Stimulated activated naive CD4-positive, alpha-beta T cell treated with Interleukin-2 at 50 U/mL for 16 hours (primary cell): Measurements from ENCODE around the gene SPATS2L.

Source experiments
- DNase-seq: peaks from one replicate; lab custom pipeline; 2025; lab: John Stamatoyannopoulos, UW

SPATS2L gene

GRCh38 chr2:200297100-200297499 is 9.4 kb upstream of the SPATS2L start:
- no peak for DNase-seq

DNA sequence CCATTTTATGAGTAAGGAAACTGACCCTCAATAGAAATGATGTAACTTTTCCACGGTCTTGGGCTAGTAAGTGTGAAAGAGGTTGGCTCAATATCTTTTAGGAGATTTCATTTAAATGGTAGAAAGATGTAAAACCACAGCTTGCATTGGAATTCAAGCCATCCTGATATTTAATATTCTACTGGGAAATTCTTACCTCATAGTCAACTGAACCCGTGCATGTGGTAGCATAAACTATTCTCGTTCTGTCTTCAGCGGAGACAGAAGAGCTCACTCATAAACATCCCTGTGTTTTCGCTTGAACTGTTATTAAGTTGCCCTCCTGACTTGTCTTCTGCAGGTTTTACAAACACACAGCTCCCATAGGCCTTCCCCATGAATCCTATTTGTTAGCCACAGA is 8.5 kb upstream of the SPATS2L start:
- DNase-seq, result no peak

DNA sequence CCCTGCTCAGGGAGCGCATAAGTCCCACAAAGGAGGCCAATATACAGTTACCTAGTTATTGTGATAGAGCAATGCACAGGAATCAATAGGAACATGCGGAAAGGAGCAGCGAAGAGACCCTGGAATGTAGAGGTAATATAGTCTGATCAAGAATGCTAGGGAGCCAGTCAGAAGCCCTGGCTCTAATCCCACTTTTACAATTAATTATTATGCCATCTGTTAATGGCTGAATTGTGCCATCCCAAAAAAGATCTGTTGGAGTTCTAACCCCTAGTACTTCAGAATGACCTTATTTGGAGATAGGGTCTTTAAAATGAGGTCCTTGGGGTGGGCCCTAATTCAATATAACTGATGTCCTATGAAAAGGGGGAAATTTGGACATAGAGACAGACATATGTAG is 7.7 kb upstream of the SPATS2L start:
- DNase-seq, result no peak

DNA sequence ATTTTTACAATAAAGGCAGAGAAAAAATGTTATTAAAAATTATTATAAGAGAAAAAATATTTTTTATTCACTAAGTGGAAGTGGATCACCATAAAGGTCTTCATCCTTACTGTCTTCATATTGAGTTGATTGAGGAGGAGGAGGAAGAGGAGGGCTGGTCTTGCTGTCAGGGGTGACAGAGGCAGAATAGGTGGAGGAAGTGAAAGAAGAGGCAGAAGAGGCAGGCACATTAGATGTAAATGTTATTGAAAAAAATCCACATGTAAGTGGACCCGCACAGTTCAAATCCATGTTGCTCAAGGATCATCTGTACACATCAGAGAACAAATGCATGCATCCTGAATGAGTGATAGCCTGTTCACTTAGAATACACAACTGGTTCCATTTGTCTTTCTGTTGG is 6.4 kb upstream of the SPATS2L start:
- DNase-seq, result no peak

- DNase-seq, result no peak
These were observed 5.7 kb upstream of the SPATS2L start for GRCh38 chr2:200300638-200301314.

GRCh38 chr2:200301953-200302858 is 4.3 kb upstream of the SPATS2L start:
- no peak for DNase-seq

DNA sequence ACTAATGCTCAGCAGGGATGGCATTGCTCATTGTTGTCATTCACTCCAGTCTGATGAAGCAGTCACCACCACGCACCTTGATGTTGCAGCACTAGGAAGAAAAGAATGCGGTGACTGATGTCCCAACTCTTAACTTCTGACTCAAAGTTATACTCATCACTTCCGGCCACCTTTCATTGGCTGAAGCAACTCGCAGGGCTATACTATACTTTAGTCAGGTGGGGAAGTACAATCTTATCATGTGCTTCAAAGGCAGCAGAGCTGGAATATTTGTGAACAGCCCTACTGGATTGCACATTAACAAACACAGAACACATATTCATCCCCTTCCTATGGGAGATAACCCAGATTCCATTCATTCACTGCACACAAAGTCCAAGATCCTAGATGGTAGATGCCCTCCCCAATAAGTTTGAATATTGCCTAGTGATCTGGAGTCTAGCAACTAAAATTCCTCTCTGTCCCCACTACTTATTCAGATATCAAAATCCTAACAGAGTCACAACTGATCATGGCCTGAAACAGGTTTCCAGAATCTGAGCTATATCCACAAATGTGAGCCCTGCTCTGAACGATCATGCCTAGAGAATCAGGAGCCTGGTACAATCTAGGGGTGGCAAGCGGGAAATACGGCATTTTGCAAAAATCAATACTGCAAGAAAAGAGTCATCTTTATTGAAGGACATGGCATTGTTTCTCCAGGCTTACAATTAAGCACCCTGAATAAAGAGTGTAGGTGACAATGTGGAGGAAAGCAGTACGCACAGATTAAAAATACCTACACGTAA is 3.4 kb upstream of the SPATS2L start:
- no peak for DNase-seq

GRCh38 chr2:200305797-200306195 is 697 bp upstream of the SPATS2L start:
- DNase-seq, result no peak

DNA sequence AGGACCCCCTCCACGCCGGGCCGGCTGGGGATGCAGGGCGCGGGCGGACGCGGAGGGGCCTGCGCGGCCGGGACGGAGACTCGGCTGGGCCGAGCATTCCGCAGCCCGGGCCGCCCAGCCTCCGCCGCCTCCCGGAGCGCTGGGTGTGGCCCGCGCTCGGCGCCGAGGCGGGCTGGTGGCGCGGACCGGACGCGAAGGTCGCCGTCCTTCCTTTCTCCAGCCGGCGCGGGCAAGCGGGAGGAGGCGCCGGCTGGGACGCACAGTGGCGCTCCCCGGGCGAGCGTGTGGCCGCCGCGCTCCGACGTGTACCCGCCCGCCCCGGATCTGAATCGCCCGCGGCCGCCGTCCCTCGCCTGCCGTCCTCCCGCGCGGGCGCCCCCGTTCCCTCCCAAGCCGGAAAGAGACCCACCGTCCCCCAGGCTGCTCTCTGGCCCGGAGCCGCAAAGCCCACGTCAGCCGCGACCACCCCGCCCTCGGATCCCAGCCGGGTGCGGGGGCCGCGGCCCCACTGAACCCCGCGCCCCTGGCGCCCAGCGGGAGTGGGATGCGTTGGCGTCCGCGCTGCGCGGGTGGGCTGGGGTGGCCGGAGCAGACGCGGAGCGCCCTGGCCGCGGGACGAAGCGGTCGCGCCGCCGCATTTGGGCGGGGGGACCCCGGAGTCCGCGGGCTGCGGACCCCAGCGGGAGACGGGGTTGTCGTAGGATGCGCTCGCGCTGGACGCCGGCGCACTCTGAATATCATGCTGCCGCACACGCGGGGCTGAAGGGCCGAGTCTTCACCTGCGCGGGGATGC is 634 bp downstream of the SPATS2L start:
- no peak for DNase-seq

DNA sequence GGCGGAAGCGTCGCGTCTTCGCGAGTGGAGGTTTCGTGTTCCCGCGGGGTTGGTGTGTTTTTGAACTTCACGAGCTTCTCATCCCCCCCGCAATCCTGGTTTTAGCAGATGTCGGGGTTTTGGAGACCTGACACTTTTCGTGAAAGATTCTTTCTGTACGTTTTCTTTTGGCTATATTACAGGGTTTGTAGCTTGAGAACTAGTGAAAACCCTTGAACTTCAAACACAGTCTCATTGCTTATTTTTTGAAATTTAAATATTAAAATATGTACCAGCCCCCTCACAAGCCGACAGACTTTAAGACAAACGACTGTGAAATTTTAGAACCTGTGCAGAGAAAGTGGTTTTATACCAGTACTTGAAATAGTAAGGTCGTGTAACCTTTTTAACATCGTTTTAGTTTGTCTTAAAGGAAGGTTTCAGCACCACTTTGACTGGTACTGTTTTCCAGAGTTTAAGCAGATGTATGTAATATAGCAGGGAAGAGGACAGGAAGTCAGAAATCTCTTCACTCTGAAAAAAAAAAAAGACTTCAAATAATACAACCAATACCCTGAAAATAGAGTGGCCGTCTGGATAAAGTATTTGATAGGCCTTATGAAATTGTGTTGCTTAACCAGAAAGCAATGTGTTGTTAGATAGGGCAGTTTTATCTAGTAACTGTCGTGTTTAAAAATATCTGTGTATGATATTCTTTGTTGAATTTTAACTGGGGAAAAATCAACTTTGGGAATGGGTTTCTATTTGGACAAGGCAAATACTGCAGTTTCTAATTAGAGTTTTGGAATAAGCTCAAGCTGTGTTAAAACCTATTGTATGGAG is 1.4 kb downstream of the SPATS2L start:
- no peak for DNase-seq

DNA sequence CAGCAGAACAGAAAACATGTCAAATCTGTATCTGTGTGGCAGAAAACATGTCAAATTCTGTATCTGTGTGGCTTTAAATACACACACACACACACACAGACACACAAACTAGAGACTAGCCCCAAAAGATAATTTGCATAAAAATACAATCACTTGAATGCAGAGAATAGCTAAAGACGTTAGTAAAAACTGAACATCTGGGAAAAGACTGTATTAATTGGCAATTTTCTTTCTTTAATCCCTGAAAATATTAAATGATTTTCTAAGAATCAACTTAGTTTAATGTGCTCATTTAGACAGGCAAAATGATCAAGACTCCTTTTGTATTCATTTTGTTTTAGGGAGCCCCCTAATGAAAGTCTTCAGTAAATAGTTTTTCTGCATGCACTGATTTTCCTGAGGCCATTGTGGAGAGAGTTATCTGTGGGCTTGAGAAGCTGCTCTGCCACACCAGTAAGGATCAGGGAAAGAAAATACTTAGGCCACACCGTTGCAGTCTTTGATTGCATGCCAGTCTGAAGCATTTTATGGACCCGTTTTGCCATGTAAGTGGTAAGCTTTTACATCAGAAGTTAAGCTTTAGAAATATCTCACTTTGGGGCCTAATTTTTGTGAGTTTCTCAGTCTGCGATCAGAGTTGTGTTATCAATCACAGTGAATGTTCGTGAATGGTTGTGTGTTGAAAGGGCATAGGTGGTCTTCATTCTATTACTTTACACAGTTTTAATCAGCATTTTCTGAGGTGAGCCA is 2.2 kb downstream of the SPATS2L start:
- DNase-seq, result no peak

GRCh38 chr2:200309296-200310049 is 3.0 kb downstream of the SPATS2L start:
- DNase-seq, result no peak

GRCh38 chr2:200310545-200310971 is 4.1 kb downstream of the SPATS2L start:
- no peak for DNase-seq

DNA sequence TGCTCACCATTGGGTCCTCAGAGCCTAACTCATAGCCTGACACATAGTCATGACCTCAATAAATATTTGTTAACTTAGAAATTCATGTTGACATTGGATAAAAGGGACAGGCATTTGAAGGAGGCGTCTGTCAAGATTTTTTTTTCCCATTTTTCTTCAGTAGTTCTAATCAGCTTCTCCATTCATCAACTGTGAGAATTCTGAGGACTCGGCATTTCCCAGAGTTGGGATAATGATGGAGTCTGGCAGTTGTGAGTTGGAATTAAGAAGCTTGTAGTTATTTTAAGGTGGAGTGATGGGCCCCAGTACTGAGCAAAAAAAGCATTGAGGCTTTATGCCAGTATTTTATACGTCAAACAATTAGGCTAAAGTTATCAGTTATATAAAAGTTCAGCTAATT is 4.6 kb downstream of the SPATS2L start:
- no peak for DNase-seq

- no peak for DNase-seq
These were observed 8.6 kb downstream of the SPATS2L start for GRCh38 chr2:200314976-200315567.

DNA sequence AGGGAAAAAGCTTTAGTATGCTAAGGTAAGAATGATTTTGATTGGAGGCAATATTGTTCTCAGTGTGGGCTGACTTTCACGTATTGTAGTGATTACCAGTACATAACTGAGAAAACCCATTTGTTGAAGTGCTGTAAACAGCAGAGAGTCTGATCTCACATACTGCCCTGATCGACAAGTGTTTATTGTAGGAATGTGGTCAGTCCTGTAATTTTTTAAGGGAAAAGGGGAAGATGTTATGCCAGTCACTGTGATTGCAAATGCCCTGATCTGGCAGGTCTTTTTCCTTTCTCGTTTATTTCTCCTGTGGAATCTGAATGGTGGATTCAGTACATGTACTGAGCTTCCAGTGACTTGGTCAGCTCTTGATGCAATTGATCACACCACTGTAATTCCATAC is 11.5 kb downstream of the SPATS2L start:
- DNase-seq, result no peak

- DNase-seq, result no peak
These were observed 12.5 kb downstream of the SPATS2L start for GRCh38 chr2:200318940-200319435.

DNA sequence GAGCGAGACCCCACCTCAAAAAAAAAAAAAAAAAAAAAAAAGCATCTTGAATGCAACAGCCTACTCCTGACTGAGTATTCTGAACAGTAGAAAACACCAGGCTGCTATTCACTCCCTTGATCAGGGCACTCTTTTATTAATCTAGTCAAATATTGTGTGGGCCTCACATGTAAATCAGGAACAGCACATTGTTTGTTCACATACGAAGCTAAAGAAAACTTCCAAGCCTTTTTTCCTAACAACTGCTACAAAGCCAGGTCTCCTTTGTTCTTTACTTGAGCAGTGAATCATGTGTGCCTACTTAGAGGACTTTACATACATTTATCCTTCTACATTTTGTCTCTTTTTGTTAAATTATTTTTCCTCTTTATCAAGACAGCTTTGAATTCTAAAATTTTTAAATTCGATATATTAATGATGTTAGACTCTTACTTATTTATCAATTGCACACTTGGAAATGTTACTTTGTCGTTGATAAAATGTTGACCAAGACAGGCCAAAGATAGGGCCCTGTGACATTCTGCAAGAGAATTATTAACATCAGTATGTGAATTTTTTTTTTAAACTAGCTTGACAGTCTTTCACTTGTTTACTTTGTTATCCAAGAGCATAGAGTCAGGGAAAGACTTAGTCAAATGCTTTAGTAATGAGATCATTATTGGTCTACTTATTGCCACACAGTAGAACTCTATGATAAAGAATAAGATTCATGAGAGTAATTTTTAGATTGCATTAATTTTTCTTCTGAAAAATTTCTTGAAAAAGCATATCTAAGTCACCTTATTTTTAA is 13.2 kb downstream of the SPATS2L start:
- no peak for DNase-seq
